ENCODE data around the gene ZNF837.
"Not testable (repeated sequence)": the region's sequence is repeated elsewhere in the genome, so short reads cannot be mapped to it uniquely, and the experiment has no call there.

Gene ZNF837

DNA sequence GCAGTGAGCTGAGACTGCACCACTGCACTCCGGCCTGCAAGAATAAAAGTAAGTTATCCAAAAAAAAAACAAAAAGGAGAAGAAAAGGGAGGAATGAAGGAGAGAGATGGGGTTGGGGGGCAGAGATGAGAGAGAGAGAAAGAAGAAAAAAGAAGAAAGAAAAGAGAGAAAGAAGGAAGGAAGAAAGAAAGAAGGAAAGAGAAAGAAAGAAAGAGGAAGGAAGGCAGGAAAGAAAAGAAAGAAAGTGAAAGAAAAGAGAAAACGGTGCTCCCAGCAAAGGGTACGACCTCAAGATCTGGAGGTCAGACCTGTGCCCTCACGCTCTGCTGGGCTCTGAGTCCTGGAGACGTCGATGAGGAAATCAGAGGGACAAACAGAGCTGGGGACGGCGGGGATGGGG, 31.2 kb downstream of the ZNF837 start:
- no peak for DNase-seq

DNA sequence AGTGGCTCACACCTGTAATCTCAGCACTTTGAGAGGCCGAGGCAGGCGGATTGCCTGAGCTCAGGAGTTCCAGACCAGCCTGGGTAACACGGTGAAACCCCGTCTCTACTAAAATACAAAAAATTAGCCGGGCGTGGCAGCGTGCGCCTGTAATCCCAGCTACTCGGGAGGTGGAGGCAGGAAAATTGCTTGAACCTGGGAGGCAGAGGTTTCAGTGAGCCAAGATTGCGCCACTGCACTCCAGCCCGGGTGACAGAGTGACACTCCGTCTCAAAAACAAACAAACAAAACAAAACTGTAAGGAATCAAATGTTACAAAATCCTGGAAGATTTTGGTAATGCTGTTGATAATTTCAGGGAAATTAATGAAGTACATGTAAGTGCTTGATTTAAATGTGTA, 32.8 kb downstream of the ZNF837 start:
- DNase-seq, result not testable (repeated sequence)

DNA sequence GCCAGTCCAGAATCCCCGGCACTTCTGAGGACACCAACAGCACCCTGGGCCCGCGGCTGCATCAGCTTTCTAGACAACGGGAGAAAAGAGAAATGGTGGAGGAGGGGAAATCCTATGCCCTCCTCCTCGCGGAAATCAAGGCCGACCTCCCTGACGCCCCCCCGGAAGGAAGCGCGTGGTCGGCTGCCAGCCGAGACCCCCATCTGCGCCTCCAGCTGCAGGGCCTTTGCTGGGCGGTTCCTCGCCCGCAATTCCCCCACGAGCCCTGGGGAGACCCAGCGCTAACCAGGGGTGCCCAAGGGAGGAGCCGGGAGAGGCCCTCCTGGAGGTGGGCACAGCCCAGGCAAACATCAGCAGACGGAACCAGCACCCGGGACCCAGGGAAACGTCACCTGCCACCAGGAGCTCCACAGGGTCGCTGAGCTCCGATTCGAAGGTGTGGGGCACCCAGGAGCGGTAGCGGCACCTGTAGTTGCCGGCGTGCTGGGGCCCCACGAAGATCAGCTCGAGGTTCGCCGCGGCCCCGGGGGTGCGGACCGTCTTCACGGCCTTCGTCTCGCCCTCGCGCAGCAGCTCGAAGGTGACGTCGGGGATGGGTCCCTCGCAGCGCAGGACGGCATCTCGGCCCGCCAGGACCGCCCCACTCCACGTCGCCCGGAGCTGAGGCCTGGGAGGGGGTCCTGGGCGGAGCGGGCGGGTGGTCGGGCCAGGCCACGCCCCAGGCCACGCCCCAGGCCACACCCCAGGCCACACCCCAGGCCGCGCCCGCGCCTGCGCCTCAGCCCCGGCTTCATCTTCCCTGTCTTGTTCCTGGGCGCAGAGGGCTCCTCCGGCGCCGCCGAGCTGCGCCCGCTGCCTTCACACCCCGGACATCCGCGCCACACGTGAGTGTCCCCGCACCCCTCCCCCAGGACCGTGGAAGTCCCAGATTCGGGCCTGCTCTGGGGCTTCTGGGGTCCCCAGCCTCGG, 33.6 kb downstream of the ZNF837 start:
- peak; percentile 87 for DNase-seq

DNA sequence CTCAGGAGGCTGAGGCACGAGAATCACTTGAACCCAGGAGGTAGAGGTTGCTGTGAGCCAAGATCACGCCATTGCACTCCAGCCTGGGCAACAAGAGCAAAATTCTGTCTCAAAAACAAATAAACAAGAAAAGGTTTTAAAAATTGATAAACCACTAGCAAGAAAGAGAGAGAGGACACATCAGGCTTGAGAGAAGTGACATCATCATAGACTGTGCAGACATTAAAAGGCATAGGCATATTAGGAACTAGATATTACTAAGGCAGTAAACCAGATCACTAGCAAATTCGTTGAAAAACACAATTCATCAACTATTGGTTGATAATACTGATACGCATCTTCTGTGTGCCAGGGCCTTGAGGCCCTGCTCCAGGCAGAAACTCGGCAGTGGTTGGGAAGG, 35.3 kb downstream of the ZNF837 start:
- DNase-seq, result no peak

DNA sequence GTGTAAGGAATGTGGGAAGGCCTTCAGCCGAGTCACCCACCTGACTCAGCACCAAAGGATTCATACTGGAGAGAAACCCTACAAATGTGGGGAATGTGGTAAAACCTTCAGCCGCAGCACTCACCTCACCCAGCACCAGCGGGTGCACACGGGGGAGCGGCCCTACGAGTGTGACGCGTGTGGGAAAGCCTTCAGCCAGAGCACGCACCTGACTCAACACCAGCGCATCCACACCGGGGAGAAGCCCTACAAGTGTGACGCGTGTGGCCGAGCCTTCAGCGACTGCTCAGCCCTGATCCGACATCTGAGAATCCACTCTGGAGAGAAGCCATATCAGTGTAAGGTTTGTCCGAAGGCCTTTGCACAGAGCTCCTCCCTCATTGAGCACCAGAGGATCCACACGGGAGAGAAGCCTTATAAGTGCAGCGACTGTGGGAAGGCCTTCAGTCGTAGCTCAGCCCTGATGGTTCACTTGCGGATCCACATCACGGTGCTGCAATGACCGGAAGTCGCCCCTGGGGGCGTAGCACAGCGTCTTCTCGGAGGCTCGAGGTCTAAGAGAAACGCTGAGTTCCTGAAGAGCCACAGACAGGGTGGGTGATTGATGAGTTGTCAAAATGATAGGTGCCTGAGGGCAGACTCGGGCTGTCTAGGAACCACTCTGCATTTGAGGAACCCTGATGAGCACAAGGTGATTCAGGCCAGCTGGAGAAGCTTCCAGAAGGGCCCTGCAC, 41.8 kb downstream of the ZNF837 start:
- no peak for DNase-seq

DNA sequence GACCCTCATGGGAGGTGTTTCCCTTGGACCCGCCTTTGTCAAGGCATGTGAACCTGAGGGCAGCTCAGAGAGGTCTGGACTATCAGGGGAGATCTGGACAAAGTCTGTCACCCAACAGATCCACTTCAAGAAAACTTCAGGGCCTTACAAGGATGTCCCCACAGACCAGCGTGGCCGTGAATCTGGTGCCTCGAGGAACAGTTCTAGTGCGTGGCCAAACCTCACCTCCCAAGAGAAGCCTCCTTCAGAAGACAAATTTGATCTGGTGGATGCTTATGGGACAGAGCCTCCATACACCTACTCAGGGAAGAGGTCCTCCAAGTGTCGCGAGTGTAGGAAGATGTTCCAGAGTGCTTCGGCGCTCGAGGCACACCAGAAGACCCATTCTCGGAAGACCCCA, 42.5 kb downstream of the ZNF837 start:
- no peak for DNase-seq

DNA sequence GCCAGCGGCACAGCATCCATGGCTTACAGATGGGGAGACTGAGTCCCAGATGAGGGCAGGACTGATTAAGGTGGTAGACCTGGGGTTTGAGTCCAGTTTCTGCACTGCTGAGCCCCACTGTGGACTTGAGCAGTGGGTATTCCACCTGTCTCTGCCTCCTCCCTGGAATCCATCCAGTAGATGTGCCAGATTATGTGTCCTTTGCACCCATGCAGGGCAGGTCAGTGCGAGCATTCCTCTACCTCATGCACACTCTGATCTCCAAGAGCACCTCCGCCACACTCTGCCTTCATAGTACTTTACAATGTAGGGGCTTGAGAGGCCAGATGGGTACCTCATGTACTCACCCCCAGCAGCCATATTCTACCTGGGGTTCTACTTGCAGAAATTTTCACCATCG, 44.0 kb downstream of the ZNF837 start:
- no peak for DNase-seq

DNA sequence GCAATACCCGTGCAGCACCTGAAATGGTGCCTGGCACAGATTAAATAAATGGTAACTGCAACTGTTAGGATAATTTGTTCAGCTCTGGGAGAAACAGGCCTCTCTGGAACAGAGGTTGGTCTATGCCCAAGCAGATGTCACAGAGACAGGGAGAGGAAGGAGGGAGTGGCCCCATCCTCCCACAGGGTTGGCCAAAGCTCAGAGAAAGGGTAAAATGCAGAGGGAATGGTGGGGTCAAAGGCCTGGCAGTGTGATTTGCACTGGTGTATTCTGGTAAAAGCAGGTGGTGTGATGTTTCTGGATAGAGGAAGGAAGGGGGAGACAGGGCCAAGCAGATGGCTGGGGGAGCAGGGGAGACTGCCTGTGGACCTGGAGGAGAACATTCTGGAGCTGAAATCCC, 44.6 kb downstream of the ZNF837 start:
- DNase-seq, result no peak

DNA sequence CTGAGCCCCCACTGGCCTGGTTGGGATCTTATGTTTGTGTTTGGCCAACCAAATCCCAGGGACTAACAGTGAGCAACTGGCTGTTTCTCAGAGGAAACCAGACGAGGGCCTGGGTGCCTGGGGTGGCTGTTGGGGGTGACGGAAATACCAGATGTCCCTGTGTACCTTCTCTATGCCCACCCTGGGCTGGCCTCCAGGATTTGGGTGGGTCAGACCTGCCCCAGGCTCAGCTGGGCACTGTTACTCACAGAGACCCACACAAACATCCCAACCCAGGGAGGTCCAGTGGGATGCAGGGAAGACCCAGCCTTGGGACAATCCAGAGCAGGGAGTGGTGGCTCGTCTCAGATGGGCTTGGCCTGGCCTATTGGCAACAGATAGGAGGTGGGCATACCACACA, 45.2 kb downstream of the ZNF837 start:
- DNase-seq, result no peak

DNA sequence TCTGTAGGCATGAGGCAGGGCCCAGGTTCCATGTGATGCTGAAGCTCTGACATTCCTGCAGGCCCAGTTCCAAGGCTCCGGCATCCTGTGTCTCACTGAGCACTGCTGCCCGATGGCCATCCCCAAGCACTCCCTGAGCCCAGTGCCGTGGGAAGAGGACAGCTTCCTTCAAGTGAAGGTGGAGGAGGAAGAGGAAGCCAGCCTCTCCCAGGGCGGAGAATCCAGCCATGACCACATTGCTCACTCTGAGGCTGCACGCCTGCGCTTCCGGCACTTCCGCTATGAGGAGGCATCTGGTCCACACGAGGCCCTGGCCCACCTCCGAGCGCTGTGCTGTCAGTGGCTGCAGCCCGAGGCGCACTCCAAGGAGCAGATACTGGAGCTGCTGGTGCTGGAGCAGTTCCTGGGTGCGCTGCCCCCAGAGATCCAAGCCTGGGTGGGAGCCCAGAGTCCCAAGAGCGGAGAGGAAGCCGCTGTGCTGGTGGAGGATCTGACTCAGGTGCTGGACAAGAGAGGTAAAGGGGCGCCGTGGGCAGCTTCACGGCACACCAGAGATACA, 46.1 kb downstream of the ZNF837 start:
- DNase-seq, result no peak

DNA sequence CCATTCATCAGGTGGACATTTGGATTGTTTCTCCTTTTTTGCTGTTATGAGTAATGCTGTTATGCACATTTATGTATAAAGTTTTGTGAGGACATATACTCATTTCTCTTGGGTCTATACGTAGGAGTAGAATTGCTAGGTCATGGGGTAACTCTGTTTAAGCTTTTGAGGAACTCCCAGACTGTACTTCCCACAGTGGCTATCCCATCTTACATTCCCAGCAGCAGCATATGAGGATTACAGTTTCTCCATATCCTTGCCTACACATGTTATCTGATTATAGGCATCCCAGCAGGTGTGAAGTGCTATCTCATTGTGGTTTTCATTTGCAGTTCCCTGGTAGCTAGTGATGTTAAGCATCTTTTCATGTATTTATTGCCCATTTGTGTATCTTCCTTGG, 48.1 kb downstream of the ZNF837 start:
- peak; percentile 16 for DNase-seq

DNA sequence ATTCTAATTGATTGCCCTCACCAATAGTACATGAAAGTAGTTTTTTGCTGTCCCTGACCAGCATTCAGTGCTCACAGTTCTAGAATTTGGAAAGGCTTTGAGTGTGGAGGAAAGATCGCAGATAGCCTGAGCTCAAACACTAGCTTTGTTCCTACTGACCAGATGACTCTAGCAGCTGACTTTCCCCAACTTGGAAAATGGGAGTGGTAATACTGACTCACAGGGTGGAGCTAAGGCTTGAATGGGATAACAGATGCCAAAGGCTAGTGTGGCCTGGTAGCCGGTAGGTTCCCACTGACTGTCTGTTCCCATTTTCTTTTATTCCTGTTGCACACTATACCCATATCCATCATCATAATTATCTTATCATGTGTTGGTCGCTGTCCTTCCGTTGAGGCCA, 50.4 kb downstream of the ZNF837 start:
- DNase-seq, result peak; percentile 8

DNA sequence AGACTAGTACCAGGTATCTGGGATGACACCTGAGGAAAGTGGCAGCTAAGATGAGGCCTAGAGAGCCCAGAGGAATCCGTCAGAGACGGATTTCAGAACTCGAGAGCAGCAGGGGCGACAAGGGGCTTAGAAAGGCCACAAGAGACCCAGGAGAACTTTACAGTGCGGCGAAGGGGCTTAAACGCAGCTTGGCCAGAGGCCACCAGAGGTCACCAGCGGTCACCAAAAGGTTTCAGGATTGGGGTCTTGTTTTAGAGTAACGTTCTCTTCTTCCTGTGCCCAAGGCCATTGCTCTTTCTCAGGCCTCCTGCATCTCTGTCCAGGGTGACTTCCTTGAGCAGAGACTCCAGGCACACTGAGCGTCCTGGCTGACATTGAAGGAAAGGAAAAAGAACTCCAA, 51.8 kb downstream of the ZNF837 start:
- peak; percentile 54 for DNase-seq

DNA sequence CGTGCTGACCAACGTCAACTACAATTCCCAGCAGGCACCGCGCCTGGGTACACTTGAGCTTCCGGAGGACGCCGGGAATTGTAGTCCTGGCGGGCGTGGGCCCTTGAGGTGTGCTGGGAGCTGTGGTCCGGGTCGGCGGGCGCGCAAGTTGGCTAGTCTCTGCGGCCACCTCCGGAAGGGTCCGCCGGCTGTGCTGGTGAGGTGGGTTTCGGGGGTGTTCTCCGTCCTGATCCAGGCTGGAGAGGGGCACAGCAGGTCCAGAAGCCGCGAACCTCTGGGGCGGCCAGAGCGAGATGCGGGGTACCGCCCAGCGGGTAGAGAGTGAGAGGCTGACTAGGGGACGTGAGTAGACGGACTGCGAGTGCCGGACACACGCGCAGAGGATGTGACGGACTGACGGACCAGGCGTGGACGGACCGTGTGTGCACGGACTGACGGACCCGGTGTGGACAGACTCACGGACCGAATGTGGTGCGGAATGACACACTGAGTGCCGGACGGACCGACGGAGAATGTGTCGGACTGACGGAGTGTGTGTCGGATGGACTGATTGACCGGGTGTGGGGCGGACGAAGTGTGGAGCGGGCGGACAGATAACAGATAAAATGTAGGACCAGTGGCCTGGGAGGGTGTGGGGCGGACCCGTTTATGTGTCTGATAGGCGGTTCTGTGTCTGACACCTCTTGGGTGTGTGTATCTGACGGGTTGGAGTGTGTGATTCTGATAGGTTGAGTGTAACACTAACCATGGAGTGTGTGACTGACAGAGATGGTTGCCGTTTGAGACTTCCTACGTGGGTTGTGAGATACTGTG, 53.7 kb downstream of the ZNF837 start, which contains the start of gene ZSCAN22:
Gene ZSCAN22 (plus strand): TSS at position 81 of the 813 bp plus-strand sequence. CDS start 7,809 bp downstream, outside the sequence.
- DNase-seq, result peak; percentile 98

DNA sequence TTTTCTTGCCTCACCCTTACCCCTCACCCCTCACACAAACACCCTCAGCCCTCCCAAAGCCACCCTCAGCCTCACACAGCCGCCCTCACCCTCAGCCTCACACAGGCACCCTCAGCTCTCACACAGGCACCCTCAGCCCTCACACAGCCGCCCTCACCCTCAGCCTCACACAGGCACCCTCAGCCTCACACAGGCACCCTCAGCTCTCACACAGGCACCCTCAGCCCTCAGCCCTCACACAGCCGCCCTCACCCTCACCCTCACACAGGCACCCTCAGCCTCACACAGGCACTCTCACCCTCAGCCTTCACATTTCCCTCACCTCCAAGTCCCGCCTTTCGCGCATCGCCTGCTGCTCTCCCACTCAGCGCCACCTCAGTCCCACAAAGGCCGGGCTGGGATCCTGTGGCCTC, 54.3 kb downstream of the ZNF837 start:
- DNase-seq, result peak; percentile 49

DNA sequence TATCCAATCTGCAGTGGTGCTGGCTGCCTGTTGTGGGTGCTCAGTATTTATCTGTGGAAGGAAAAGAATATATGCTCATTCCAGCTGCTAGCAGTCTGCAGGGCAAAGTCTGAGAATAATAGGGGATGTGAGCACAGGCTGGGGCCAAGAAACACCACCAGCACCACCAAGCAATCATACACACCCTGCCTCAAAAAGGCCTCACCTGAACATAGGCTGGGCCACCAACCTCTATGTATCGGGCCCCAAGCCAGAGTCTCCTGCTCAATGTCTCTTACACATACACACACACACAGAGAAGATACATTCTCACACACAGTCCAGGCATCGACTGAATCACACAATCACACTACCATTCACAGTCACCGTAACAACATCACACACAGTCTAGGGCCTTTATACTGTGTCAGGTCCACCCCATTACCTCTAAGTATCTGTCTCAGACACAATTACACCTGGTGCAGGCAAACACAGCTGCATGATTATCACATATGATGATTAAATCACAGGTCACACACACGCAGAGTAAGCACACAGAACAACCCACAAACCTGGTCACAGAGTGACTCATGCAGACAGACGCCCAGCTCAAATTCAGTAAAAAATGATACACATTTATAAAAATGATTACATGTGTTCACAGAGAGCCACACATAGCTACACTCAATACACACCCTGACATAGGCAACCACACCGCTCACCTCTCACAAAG, 55.4 kb downstream of the ZNF837 start:
- no peak for DNase-seq

DNA sequence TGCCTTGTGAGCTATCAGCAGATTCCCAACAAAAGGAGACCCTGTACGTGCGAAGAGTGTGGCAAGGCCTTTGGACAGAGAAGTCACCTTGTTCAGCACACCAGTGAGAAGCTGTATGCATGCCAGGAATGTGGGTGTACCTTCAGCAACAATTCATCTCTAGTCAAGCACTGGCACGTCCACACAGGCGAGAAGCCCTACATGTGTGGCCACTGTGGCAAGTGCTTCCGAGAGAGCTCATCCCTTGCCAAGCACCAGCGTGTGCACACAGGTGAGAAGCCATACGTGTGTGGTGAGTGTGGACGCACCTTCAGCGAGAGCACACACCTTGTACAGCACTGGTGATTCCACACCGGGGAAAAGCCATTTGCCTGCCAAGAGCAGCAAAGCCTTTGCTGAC, 61.6 kb downstream of the ZNF837 start:
- DNase-seq, result no peak

DNA sequence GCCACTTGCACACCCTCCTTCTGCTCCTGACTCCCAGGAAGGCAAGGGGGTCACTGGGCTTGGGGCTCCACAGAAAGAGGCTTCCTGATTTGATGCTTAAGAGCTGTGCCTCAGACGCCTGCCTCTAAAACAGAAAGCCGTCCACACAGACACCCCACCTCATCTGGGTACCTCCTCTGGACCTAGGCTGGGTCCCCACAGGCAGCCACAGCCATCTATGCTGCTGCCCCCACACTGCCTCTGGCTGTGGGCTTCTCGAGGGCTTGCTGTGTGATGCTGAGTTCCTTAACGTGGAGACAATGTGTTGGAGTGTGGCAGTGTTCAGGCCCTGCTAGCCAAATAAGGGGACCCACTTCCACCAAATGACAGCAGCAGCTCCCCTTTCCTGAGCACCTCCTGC, 62.5 kb downstream of the ZNF837 start:
- DNase-seq, result no peak

Measured in NCI-H82 (cell line).